MM.1S (cell line): ENCODE data around the gene COL11A2.

Source experiments
- DNase-seq: peaks from one replicate; pipeline ENCODE4 v3.0.0-alpha.2; 2015
- H2AFZ ChIP-seq: fragments of 300-600 bp; sonication (generic); 2 replicates; pipeline ENCODE4 v1.6.0; 2016; ENCODE audit warnings: antibody characterized with exemption, low read length
- H3F3A ChIP-seq: fragments of 300-600 bp; sonication (generic); 2 replicates; pipeline ENCODE4 v1.6.1; 2016; ENCODE audit warnings: mild to moderate bottlenecking, antibody characterized with exemption, low read length, moderate library complexity, mixed read lengths; ENCODE audit not compliant: insufficient read depth
- H3K27ac ChIP-seq: fragments of 300-600 bp; sonication (generic); 2 replicates; pipeline ENCODE4 v1.5.1; 2016; ENCODE audit warnings: mild to moderate bottlenecking, low read length
- H3K27me3 ChIP-seq: fragments of 300-600 bp; sonication (generic); replicated peaks from 2 replicates; pipeline ENCODE4 v1.6.0; 2016; ENCODE audit warnings: low read length; ENCODE audit not compliant: insufficient read depth
- H3K36me3 ChIP-seq: fragments of 300-600 bp; sonication (generic); replicated peaks from 2 replicates; pipeline ENCODE4 v1.6.1; 2016; ENCODE audit warnings: mild to moderate bottlenecking, low read length, mixed read lengths; ENCODE audit not compliant: insufficient read depth
- H3K4me1 ChIP-seq: fragments of 300-600 bp; sonication (generic); 2 replicates; pipeline ENCODE4 v1.6.1; 2016; ENCODE audit warnings: low read length, mixed read lengths
- H3K4me2 ChIP-seq: fragments of 300-600 bp; sonication (generic); 2 replicates; pipeline ENCODE4 v1.6.0; 2016; ENCODE audit warnings: low read depth, low read length
- H3K4me3 ChIP-seq: fragments of 300-600 bp; sonication (generic); 2 replicates; pipeline ENCODE4 v1.5.1; 2016; ENCODE audit warnings: low read length, mixed read lengths
- H3K79me2 ChIP-seq: fragments of 300-600 bp; sonication (generic); 2 replicates; pipeline ENCODE4 v1.6.1; 2016; ENCODE audit warnings: mixed run types, low read length, mixed read lengths
- H3K9ac ChIP-seq: fragments of 300-600 bp; sonication (generic); 2 replicates; pipeline ENCODE4 v1.6.1; 2016; ENCODE audit warnings: low read length, mixed read lengths
- H3K9me2 ChIP-seq: fragments of 300-600 bp; sonication (generic); replicated peaks from 2 replicates; pipeline ENCODE4 v1.6.1; 2016; ENCODE audit warnings: mild to moderate bottlenecking, low read length, mixed read lengths; ENCODE audit not compliant: insufficient read depth
- H3K9me3 ChIP-seq: fragments of 300-600 bp; sonication (generic); replicated peaks from 2 replicates; pipeline ENCODE4 v1.6.1; 2016; ENCODE audit warnings: mild to moderate bottlenecking, low read length, mixed read lengths; ENCODE audit not compliant: insufficient read depth
- H4K20me1 ChIP-seq: fragments of 300-600 bp; sonication (generic); 2 replicates; pipeline ENCODE4 v1.6.1; 2016; ENCODE audit warnings: mild to moderate bottlenecking, low read length, moderate library complexity, mixed read lengths; ENCODE audit not compliant: insufficient read depth
- EZH2 ChIP-seq: fragments of 300-600 bp; sonication (generic); optimal IDR thresholded peaks from 2 replicates; pipeline ENCODE3; 2017; ENCODE audit warnings: low read depth, mild to moderate bottlenecking, antibody characterized with exemption, low read length, mixed read lengths
- EZH2phosphoT487 ChIP-seq: fragments of 300-600 bp; sonication (generic); IDR thresholded peaks from 2 replicates; pipeline ENCODE4 v1.6.1; 2018; ENCODE audit warnings: antibody characterized with exemption, low read length
- TF ChIP-seq, protein P1 (sequence below): fragments of 300-600 bp; sonication (generic); IDR thresholded peaks from 2 replicates; pipeline ENCODE4 v1.5.1; 2016; ENCODE audit warnings: antibody characterized with exemption, low read length, mixed read lengths

COL11A2 gene

DNA sequence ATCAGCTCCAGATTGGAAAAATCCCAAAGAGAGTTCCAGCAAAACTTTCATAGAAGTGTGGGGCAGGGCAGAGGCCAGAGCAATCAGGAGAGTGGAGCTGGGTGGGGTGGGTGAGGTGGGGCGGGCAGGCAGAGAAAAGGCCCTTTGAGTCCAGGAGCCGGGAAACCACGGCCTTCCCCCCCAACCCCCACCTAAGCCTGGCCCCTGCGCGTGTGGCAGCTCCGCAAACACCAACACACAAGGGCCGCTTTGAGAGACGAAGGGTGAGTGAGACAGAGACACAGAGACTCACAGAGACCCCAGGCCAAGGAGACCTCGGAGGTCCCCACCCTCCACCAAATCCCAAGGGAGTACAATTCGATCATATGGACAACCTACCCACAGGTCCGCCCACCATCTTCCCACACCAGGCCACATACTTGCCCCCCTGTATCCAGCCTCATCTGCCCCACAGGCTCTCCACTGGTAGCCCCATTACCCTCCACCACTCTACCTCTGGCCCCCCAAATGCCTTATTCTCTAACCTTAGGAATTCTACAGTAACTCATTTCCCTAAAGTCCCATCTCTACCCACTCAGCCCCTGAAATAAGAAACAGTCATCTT is 1.7 kb downstream of the COL11A2 start:
- H3K27me3 ChIP-seq, result peaks cover 10% of the 10 kb centered on the region

DNA sequence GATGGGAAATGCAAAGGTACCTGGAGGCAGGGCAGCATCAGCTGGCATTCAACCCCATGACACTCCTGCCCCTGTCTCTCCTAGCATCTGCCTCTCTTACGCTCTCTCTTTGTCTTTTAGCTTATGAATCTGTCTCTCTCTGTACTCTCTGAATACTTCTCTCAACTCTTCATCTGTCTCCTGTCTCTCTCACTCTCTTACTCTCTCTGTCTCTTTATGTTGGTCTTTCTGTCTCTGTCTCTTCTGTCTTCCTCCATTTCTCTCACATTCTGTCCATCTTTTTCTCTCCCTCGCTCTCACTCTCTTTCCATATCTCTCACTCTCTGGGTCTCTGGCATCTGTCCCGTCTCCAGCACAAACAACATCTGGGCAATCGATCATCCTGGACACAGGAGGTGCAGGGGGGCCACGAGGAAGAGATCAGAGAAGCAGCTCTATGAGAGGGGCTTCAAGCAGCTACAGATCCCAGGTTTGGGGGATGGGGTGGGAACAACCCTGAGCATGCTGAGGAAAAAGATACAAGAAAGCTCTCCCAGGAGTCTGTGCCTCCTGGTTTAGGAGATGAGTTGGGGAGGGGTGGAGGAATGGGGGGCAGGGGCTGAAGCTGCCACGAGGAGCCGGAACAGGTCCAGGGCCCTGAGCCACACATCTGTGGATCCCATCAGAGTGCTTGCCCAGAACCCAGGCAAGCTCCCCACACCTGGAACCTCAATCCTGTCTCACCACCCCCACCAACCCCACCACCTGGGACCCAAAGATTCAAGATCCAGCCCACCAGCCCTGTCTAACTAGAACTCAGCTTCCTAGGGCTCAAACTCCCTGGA is 2.4 kb downstream of the COL11A2 start:
- Histone ChIP-seq H3K27ac (no peak overlapping the region), H2AFZ (no peak overlapping the region), H3K4me1 (no peaks in the 10 kb centered on the region), H3K9me3 (no peaks in the 10 kb centered on the region), H3K9ac (no peak overlapping the region), H3K36me3 (no peaks in the 10 kb centered on the region), H3K27me3 (peaks cover 10% of the 10 kb centered on the region), H3K4me3 (no peak overlapping the region), H3K9me2 (no peaks in the 10 kb centered on the region), H4K20me1 (no peaks in the 10 kb centered on the region), H3F3A (no peaks in the 10 kb centered on the region), H3K4me2 (no peak overlapping the region), H3K79me2 (no peaks in the 10 kb centered on the region)
- DNase-seq, result no peak
- TF ChIP-seq, protein P1, sequence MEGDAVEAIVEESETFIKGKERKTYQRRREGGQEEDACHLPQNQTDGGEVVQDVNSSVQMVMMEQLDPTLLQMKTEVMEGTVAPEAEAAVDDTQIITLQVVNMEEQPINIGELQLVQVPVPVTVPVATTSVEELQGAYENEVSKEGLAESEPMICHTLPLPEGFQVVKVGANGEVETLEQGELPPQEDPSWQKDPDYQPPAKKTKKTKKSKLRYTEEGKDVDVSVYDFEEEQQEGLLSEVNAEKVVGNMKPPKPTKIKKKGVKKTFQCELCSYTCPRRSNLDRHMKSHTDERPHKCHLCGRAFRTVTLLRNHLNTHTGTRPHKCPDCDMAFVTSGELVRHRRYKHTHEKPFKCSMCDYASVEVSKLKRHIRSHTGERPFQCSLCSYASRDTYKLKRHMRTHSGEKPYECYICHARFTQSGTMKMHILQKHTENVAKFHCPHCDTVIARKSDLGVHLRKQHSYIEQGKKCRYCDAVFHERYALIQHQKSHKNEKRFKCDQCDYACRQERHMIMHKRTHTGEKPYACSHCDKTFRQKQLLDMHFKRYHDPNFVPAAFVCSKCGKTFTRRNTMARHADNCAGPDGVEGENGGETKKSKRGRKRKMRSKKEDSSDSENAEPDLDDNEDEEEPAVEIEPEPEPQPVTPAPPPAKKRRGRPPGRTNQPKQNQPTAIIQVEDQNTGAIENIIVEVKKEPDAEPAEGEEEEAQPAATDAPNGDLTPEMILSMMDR, result no peak
- TF ChIP-seq EZH2, result no peak
- no peak for TF ChIP-seq EZH2phosphoT487

More for the DNA sequence above, 1.7 kb downstream of the COL11A2 start:
- H3K36me3 ChIP-seq, result no peaks in the 10 kb centered on the region
- H2AFZ ChIP-seq, result no peak overlapping the region
- H3K9ac ChIP-seq, result no peak overlapping the region
- H3K4me1 ChIP-seq, result no peaks in the 10 kb centered on the region
- no peak overlapping the region for H3K27ac ChIP-seq
- no peaks in the 10 kb centered on the region for H3K9me2 ChIP-seq
- no peaks in the 10 kb centered on the region for H3K79me2 ChIP-seq
- H4K20me1 ChIP-seq, result no peaks in the 10 kb centered on the region
- H3K9me3 ChIP-seq, result no peaks in the 10 kb centered on the region
- no peak for DNase-seq
- TF ChIP-seq EZH2 (no peak), EZH2phosphoT487 (no peak)
- TF ChIP-seq, protein P1, result no peak
- H3K4me3 ChIP-seq, result no peak overlapping the region
- H3F3A ChIP-seq, result no peaks in the 10 kb centered on the region
- H3K4me2 ChIP-seq, result no peak overlapping the region

DNA sequence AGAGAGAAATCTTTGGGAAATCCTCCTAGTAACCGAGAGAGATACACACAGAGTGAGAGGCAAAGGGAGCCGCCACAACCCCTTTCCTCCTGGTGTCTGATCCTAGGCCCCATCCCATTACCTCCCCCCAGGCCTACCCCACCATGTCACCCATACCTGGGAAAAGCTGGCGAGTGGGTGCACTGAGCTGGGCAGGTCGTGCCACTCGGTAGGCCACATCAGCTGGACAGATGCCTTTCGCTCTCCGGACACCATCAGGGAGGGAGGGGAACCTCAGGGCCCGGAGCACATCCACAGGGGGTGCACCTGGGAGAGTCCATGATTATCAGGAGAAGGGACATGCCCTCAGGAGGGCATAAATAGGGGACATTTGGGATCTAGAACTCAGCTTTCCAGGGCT is 3.1 kb downstream of the COL11A2 start:
- no peak for TF ChIP-seq EZH2
- TF ChIP-seq, protein P1, result no peak
- TF ChIP-seq EZH2phosphoT487, result no peak
- H3K9me2 ChIP-seq, result no peaks in the 10 kb centered on the region

More for the DNA sequence above, 3.1 kb downstream of the COL11A2 start:
- H3K4me3 ChIP-seq, result no peak overlapping the region
- no peaks in the 10 kb centered on the region for H3F3A ChIP-seq
- H3K36me3 ChIP-seq, result no peaks in the 10 kb centered on the region
- no peak overlapping the region for H3K27ac ChIP-seq
- H3K79me2 ChIP-seq, result no peaks in the 10 kb centered on the region
- H4K20me1 ChIP-seq, result no peaks in the 10 kb centered on the region
- peaks cover 10% of the 10 kb centered on the region for H3K27me3 ChIP-seq
- H2AFZ ChIP-seq, result no peak overlapping the region
- H3K4me1 ChIP-seq, result no peaks in the 10 kb centered on the region
- no peak overlapping the region for H3K9ac ChIP-seq
- H3K9me3 ChIP-seq, result no peaks in the 10 kb centered on the region
- no peak overlapping the region for H3K4me2 ChIP-seq
- DNase-seq, result no peak
